ENCODE data around the gene COL17A1. TPM values are rescaled to one million over a fixed set of nuclear protein-coding genes. Genes with fewer than 3 reads are reported as not detected.

Gene COL17A1
- total RNA-seq, 4 donors from 2014 or later = 36.0 to 181 (median 173) TPM

GRCh38 chr10:104090611-104091010 is 4.9 kb upstream of the COL17A1 start:
- peaks cover 0 to 8% (median 0%) of the 10 kb centered on the region in 4 donors for H3K4me1 ChIP-seq
- no peaks in the 10 kb centered on the region for H3K27me3 ChIP-seq
- intact Hi-C loops (cut with DNase I; ENCODE audit: low total_unique reads) (no loop called here), in situ Hi-C loops (cut with MboI; ENCODE audit: low pct_ligation_motif_present in 1 of 4, low pct_unique_long_range_greater_than_20kb in 1 of 4, low sequenced_read_pairs in 3 of 4) (loop anchor here in 1 of 4 donors (25.0 kb wide), 1 partner anchor 203 kb away; no protein-coding TSS in a partner anchor)
- no peak overlapping the region for H3K27ac ChIP-seq
- no peak overlapping the region for H3K4me3 ChIP-seq
- DNase-seq = no peak
- TF ChIP-seq EP300 (IDR thresholded peaks at IDR 0.05; ENCODE audit: low read depth) = no peak
- TF ChIP-seq POLR2AphosphoS5 (IDR thresholded peaks at IDR 0.05) = no peak
- TF ChIP-seq CTCF (IDR thresholded peaks at IDR 0.05) = no peak
- TF ChIP-seq POLR2A (IDR thresholded peaks at IDR 0.05) = no peak
- no peaks in the 10 kb centered on the region for H3K9me3 ChIP-seq
- H3K36me3 ChIP-seq = no peaks in the 10 kb centered on the region
- 63 to 75% methylated on average over 2 of the region's 2 CpGs for WGBS, 2 donors (ENCODE audit: low coverage in 1 of 2)

- WGBS, 2 donors (ENCODE audit: low coverage in 1 of 2) = 78 to 91% methylated on average over 3 of the region's 3 CpGs
- no peak overlapping the region for H3K27ac ChIP-seq
- no peaks in the 10 kb centered on the region for H3K36me3 ChIP-seq
- in situ Hi-C loops (cut with MboI; ENCODE audit: low pct_ligation_motif_present in 1 of 4, low pct_unique_long_range_greater_than_20kb in 1 of 4, low sequenced_read_pairs in 3 of 4) = loop anchor here in 1 of 4 donors (25.0 kb wide), 1 partner anchor 202 kb away; no protein-coding TSS in a partner anchor
- H3K4me3 ChIP-seq = no peak overlapping the region
- no peak for DNase-seq
- TF ChIP-seq CTCF (IDR thresholded peaks at IDR 0.05) (no peak), EP300 (IDR thresholded peaks at IDR 0.05; ENCODE audit: low read depth) (no peak), POLR2A (IDR thresholded peaks at IDR 0.05) (no peak), POLR2AphosphoS5 (IDR thresholded peaks at IDR 0.05) (no peak)
- H3K4me1 ChIP-seq = peaks cover 0 to 8% (median 0%) of the 10 kb centered on the region in 4 donors
- no peaks in the 10 kb centered on the region for H3K27me3 ChIP-seq
- H3K9me3 ChIP-seq = no peaks in the 10 kb centered on the region
- intact Hi-C loops (cut with DNase I; ENCODE audit: low total_unique reads) = no loop called here
Measured at GRCh38 chr10:104089621-104090020, 3.9 kb upstream of the COL17A1 start.

- intact Hi-C loops (cut with DNase I; ENCODE audit: low total_unique reads) (no loop called here), in situ Hi-C loops (cut with MboI; ENCODE audit: low pct_ligation_motif_present in 1 of 4, low pct_unique_long_range_greater_than_20kb in 1 of 4, low sequenced_read_pairs in 3 of 4) (loop anchor here in 1 of 4 donors (25.0 kb wide), 1 partner anchor 201 kb away; no protein-coding TSS in a partner anchor)
- Histone ChIP-seq H3K4me3 (no peak overlapping the region), H3K27ac (no peak overlapping the region), H3K9me3 (no peaks in the 10 kb centered on the region), H3K36me3 (no peaks in the 10 kb centered on the region), H3K4me1 (peaks cover 0 to 12% (median 0%) of the 10 kb centered on the region in 4 donors), H3K27me3 (no peaks in the 10 kb centered on the region)
- TF ChIP-seq CTCF (IDR thresholded peaks at IDR 0.05) = no peak
- no peak for TF ChIP-seq EP300 (IDR thresholded peaks at IDR 0.05; ENCODE audit: low read depth)
- TF ChIP-seq POLR2AphosphoS5 (IDR thresholded peaks at IDR 0.05) = no peak
- no peak for TF ChIP-seq POLR2A (IDR thresholded peaks at IDR 0.05)
- 84 to 85% methylated on average over 5 of the region's 5 CpGs for WGBS, 2 donors (ENCODE audit: low coverage in 1 of 2)
- DNase-seq = no peak
Measured at GRCh38 chr10:104088239-104088638, 2.6 kb upstream of the COL17A1 start.

- in situ Hi-C loops (cut with MboI; ENCODE audit: low pct_ligation_motif_present in 1 of 4, low pct_unique_long_range_greater_than_20kb in 1 of 4, low sequenced_read_pairs in 3 of 4) (loop anchor here in 1 of 4 donors (25.0 kb wide), 1 partner anchor 197 kb away; no protein-coding TSS in a partner anchor), intact Hi-C loops (cut with DNase I; ENCODE audit: low total_unique reads) (no loop called here)
- Histone ChIP-seq H3K4me1 (peaks cover 0 to 12% (median 0%) of the 10 kb centered on the region in 4 donors), H3K36me3 (no peaks in the 10 kb centered on the region), H3K4me3 (peak overlapping the region in 2 of 4 donors; percentile 16 to 33), H3K27ac (peak overlapping the region in 3 of 4 donors; percentile 58 to 71 (median 63)), H3K9me3 (no peaks in the 10 kb centered on the region), H3K27me3 (no peaks in the 10 kb centered on the region)
- TF ChIP-seq EP300 (IDR thresholded peaks at IDR 0.05; ENCODE audit: low read depth) = no peak
- no peak for TF ChIP-seq POLR2AphosphoS5 (IDR thresholded peaks at IDR 0.05)
- no peak for TF ChIP-seq CTCF (IDR thresholded peaks at IDR 0.05)
- no peak for TF ChIP-seq POLR2A (IDR thresholded peaks at IDR 0.05)
- whole genome bisulfite sequencing, 2 donors (ENCODE audit: low coverage in 1 of 2) = 72 to 78% methylated on average over 5 of the region's 5 CpGs
- no peak for DNase-seq
Measured at GRCh38 chr10:104084482-104085142, 1.1 kb downstream of the COL17A1 start.

Data from transverse colon (tissue), 4 donors.